Lower leg skin (tissue), 3 donors: Measurements from ENCODE around the gene CFAP58.

Experiments
- POLR2A ChIP-seq, 2 donors: fragments of 450-650 bp; IDR thresholded peaks; one replicate each; pipeline ENCODE4 v1.6.1; 2016 to 2017; ENCODE audit warnings: antibody characterized with exemption in 2 of 2, mild to moderate bottlenecking in 1 of 2, moderate library complexity in 1 of 2
- TF ChIP-seq, protein P1 (sequence below), 3 donors: fragments of 450-650 bp; IDR thresholded peaks; one replicate each; pipeline ENCODE4 v1.5.1; 2016; ENCODE audit warnings: antibody characterized with exemption in 3 of 3, mild to moderate bottlenecking in 3 of 3, moderate library complexity in 2 of 3

DNA sequence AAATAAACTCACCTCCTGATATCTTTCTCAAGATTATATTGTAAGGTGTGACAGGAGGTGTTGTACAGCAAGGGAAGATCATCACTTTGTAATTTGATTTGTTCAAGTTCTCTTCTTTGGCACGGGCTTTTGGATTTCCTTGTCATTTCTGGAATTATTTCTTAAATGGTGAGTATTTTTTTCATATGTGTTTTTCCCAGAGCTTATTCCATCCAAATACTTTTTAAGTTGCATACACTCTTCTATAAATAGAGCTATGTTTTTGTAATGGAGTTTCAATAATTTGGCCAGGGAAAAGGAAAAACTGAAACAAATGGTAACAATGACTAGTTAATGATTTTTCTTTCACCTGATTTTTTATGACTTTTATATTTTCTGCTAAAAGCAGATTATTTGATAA, 92.5 kb downstream of the CFAP58 start:
- no peak for TF ChIP-seq POLR2A (IDR thresholded peaks at IDR 0.05)
- TF ChIP-seq, protein P1, sequence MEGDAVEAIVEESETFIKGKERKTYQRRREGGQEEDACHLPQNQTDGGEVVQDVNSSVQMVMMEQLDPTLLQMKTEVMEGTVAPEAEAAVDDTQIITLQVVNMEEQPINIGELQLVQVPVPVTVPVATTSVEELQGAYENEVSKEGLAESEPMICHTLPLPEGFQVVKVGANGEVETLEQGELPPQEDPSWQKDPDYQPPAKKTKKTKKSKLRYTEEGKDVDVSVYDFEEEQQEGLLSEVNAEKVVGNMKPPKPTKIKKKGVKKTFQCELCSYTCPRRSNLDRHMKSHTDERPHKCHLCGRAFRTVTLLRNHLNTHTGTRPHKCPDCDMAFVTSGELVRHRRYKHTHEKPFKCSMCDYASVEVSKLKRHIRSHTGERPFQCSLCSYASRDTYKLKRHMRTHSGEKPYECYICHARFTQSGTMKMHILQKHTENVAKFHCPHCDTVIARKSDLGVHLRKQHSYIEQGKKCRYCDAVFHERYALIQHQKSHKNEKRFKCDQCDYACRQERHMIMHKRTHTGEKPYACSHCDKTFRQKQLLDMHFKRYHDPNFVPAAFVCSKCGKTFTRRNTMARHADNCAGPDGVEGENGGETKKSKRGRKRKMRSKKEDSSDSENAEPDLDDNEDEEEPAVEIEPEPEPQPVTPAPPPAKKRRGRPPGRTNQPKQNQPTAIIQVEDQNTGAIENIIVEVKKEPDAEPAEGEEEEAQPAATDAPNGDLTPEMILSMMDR (IDR thresholded peaks at IDR 0.05): no peak
